Amygdala (tissue), 56 donors: Measurements from ENCODE around the gene FAM168A.

Experiments used
- DNase-seq, 56 donors: peaks; one replicate each; lab custom pipeline; 2025; lab: John Stamatoyannopoulos, UW

FAM168A gene

DNA sequence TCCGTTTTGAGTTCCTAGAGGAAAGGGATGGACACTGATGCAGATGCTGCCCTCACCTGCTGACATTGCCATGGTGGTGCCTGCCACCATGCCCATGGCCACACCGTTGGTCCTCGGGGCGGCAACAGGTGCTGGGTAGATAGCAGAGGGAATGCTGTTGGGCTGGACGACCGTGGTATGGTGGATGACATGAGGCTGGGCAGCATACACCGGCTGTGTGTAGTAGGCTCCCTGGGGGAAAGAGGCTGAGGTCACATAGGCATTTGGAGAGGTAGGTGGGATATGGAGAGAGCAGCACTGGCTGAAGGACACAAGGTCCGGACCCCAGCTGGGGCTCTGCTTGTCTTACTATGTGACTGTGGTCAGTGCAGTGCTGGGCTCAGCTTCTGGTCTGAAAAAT is 188.5 kb downstream of the FAM168A start:
- DNase-seq = no peak

DNA sequence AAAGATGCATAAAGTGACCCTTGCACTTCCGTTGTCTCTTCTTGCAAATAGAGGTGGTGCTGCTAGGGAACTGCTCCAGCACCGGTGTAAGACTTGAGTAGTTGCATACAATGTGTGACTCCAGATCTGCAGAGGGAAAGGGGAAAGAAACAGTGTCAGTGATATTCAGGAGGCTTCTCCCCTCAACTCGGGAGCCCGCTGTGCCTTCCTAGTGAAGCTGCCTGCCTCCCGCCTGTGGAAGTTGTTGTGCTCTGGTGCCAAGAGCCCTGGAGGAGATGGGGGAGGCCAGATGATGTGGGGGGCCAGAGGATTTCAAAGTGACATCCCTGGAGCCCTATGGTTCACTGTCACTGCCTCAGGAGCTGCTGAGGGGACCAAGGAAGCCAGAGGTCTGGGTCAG is 191.3 kb downstream of the FAM168A start:
- DNase-seq = no peak

DNA sequence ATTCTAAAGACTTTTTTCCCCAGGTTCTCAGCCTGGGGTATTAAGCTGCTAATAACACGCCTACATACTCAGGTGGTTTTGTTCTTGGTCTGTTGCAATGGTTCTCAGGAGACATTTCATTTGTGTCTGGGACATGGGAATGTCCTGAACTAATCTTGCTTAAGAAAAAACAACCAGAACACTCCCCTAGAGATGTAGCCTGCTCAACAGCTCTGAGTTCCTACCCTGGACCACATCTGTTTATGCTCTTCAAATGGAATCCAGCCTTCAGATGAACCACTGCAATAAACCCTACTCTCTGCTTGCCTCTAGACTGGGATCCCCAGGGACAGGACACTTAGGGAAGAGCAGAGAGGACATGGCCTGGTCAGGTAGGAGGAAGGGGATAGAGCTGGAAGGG is 191.8 kb downstream of the FAM168A start:
- DNase-seq = no peak

DNA sequence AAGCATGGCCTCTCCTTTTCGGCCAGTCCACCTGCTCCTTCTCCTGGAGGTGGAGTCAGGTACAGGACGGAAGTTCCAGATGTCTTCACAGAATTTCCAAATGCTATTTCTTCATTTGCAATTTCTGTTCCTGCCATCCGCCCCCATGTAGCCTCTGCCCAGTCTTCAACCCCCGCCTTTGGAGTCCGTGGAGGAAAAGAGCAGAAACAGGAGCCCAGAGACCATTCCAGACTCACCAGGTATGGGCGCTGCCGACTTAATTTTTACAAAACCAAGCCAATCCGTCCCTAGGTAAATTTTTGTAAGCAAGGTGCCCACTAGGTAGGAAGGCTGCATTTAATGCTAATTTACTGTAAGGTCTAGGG is 192.8 kb downstream of the FAM168A start:
- no peak for DNase-seq

DNA sequence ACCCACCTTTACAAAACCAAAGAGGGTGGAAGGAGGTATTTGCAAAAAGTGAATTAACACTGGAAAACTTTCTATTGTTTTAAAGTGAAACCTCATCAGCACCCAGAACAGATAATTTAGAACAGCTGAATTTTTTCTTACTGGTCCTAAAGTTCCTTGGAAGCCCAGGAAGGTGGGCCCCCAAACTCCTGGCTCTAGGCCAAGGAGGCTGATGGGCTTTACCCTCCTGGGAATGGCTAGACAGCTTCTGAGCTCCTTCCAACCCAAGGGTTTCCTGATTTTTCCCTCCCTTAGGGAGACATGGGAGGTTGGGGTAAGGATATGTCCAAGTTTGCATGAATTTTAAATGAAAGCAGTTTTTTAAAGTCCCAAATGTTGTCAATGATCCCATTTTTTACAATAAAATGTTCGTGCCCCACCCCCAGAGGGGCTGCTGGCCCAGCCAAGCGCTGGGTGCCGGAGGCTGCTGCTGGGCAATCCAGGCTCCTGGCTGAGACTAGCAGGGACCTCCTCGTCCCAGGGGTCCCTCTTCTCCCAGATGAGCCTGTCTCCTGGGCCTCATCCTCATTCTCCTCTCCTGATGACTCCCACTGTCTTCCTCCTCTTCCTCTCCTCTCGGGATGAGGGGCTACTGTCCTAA is 193.3 kb downstream of the FAM168A start:
- no peak for DNase-seq

DNA sequence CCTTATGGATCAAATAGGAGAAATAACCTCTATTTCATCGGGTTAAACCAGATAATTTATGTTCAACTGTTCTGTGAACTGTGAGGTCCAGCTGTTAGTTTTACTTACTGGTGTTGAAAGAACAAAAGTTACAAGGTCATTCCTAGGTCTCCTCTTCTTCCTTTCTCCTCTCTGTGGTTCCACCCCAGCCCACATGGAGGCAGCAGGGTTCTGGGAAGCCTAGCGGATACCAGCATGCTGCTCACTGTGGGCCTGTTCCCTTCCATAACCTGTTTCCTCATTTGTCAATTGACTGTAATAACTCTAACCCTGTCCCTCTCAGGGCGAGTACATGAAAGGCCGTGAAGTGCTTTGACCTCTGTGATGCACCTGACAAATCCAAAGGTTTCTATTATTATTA is 193.9 kb downstream of the FAM168A start:
- peak in 38 of 56 donors; percentile 16 to 80 (median 52) for DNase-seq

DNA sequence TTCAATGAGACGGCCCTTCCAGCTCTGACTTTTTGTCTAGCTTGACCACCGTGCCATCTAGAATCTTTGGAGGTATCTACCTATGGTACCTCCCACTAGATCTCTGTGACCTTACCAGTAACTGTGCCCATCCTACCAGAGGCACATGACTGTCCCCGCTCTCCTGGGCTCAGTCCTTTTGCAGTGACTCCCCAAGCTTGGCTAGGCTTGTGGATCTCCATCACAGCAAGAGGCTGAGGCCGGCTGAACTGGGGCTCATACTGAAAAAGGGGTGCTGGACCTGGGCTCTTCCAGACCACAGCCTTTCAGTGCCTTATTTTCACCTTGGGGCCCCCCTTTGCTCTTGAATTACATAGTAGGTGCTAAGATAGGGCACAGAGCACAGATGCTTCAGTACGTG is 194.4 kb downstream of the FAM168A start:
- no peak for DNase-seq

DNA sequence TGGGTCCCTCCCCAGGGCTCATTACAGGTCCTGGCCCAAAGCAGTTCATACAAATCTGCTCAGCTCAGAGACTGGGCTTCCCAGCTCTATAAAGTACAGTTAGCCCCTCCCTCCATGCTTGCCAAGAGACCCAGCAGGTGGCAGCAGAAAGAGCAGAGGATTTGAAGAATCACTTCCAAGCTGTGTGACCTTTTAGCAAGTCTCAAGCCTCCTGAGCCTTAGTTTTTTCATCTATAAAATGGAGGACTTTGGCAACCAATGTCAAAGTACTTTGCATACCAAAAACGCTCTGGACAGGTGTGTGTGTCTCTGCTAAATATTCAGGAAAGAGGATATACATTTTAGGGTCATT is 195.1 kb downstream of the FAM168A start:
- no peak for DNase-seq

DNA sequence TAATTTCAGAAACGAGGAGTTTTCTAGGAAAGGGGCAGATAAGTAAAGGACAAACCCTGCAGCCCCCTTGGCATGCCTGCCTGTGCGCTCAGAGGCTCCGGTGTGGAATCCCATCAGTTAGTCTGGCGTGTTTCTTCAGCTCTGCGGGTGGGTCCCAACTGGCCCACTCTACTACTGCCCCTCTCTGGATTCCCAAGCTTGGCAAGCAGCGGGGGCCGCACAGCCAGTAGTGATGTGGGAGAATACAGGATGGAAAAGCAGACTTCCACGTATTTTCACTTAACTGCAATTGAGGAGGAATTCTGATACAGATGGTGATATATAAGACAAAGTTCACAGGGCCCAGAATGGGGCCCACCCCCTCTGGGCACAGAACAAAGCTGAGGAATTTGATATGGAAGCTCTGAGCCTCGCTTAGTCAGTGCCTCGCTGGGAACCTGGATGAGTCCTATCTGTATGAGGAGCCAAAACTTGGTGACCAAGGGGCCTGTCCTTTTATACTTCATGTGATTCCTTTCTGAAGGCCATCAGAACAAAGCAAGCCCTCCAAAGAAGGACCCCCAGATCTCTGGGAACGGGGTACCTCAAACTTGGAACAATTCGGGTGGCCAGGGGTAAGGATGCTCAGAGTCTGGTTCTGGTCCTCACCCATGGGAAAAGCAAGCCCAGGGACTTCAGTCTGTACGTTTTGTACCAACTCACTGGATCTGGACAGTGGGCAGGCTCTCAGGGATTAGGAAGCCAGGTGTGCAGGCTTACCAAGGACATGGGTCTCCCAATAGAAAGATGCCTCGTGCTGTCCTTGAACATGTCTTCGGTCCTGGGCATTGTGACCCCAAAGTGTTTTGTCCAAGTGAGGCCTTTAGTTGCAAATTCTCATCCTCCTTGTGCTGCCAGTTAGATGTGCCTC is 195.7 kb downstream of the FAM168A start:
- no peak for DNase-seq

DNA sequence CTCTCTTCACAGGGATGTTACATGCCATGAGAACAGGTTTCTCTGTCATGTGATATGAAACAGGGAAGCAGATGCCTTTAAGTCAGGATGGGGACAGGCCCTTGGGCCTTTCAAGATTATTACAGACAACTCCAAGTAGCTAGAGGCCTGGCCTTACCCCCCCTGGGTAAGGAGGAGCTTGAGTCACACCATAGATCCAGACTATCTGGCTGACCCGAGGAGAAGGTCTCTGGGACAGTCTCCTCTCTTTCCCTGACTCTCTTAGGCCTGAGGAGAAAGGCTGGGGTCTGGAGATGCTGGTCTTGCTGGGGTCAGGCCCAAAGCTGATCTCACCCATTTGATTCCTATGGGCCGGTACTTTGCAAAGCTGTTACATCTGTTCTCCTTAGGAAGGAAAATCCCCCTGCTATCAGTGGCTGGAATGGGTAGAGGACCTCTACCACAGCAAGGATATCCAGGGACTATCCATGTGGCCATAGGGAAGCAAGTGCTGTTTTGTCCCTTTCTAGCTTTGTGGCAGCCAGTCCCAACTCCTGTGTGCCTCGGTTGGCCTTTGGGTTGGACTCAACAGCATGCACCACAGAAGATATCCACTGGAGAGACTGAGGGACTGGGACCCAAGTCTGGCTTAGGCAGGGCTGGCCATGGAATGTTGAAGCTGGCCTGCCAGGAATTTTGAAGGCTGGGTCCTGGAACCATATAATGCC is 196.5 kb downstream of the FAM168A start:
- DNase-seq = no peak

DNA sequence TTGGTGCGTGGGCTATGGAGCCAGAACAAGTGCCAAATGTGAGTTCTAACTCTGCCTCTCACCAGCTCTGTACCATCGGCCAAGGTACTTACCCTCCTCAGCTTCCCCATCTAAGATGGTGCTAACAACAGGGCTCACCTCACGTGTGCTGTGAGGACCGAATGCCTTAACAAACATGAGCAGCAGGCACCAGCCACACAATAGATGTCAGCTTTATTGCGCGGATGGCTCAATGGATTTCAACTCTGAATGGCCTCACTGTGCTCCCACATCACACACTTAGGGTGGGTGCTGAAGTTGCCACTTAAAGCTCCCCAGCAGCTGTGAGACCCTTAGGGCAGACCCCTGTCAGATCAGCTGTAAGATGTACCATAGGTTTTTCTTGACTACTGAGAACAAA is 197.6 kb downstream of the FAM168A start:
- no peak for DNase-seq

DNA sequence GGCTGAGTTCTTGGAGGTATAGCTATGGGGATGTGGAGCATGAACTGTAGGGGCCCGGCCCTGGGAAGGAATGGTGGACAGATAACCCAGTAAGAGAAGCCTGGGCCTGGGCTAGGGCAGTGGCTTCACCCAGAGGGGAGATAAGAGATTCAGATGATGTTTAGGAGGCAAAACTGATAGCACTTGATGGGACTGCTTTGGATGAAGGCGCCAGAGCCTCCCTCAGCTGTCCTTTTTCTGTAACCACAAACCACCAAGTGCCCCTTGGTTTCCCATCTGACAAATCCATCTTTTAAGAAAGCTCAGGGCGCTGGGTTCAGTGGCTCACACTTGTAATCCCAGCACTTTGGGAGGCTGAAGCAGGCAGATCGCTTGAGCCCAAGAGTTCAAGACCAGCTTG is 198.3 kb downstream of the FAM168A start:
- no peak for DNase-seq

DNA sequence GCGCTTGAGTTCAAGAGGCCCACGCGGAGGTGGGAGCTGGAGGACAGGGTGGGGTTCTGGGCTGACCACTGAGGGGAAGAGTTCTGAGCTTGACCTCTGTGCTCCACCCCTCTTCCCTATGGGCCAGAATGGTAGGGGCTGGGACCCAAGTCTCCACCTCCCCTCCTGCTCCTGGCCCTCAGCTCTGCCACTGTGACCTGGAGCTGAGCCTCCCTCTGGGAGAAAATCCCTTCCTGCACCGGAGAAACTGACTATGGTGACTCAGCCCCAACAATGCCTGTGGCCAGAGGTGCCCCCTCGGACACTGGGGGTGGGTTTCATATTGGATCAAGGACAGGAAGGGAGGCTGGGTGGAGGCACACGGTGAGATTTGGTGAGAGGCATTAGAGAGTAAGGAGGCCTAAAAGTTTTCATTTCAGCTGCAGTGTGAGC is 198.7 kb downstream of the FAM168A start:
- no peak for DNase-seq

DNA sequence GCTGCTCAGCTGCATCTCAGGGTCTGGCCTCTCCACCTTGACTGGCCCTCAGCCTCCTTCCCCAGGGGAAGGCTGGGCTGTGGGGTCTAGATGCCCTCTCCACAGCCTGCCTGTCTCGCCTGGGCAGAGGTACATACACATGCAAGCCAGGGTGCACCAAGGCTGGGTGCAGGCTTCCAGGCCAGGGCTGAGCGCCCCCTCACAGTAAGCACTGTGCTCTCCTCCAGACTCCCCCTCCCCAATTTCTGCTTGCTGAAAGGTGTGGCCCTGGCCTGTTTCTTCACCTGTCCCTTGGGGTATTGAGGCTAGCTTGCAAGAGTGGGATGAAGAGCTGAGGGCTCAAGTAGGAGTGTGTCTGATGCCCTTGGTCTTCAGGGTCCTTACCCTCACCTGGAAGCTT is 199.2 kb downstream of the FAM168A start:
- DNase-seq = no peak

DNA sequence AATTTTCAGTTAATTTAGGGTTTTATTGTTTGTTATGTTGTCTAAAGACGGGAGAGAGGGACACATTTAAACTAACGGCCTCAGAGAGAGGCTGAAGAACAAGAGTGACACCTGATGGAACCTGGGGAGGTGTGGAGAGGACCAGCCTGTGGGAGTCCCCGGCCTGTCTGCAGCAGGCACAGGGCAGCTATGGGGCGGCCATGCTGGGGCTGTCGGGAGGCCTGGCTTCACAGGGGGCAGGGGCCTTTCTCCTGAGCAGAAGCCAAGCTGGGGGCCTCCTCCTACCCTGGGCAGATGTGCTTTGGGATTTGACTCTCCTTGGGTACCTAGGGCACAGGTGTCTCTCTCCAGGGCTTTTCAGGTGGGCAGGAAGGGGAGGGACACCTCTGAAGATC is 199.8 kb downstream of the FAM168A start:
- no peak for DNase-seq

DNA sequence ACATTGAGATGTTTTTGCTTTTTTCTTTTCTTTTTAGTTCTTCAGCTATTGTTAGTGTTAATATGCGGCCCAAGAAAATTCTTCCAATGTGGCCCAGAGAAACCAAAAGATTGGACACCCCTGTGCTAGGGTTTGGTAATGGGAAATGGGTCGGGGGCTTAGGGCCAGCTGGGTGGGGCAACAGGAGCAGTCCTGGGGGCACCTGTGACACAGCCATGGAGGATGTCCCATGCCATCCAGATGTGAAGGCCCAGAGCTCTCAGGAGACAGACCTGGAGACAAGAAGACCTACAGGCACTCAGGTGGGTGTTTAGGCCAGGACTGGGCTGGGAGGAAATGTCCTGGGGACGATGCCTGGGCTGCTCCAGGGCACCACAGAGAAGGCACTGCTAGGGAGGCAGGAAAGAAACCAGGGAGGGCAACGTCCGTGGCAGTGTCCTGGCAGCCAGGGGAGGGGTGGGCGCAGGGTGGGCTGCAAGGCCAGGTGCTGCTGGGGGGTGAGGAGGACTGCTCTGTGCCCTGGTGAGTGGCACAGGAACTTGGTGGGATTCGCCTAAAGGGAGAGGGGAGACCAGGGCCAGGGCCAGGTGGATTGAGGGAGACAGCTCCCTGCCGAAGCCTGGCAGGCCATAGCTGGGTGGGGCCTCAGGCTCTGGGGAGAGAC is 200.3 kb downstream of the FAM168A start:
- DNase-seq = no peak

DNA sequence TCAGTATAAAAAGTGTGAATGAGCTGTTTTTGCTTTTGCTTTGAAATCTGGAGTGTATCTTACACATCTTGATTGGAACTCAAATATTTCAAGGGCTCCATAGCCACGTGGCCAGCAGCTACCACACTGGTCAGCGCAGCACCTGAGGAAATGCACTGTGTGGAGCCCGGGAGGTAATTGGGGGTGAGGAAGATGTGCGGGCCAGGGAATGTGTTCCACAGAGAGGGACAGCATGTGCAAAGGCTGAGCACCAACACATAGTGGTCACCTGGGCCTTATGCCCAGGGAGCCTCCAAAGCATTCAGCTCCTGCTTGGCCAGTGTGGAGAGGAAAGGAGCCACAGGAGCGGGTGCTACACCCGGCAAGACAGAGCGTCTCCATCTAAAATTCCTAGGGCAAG is 200.9 kb downstream of the FAM168A start:
- peak in 1 of 56 donors; percentile 28 for DNase-seq

DNA sequence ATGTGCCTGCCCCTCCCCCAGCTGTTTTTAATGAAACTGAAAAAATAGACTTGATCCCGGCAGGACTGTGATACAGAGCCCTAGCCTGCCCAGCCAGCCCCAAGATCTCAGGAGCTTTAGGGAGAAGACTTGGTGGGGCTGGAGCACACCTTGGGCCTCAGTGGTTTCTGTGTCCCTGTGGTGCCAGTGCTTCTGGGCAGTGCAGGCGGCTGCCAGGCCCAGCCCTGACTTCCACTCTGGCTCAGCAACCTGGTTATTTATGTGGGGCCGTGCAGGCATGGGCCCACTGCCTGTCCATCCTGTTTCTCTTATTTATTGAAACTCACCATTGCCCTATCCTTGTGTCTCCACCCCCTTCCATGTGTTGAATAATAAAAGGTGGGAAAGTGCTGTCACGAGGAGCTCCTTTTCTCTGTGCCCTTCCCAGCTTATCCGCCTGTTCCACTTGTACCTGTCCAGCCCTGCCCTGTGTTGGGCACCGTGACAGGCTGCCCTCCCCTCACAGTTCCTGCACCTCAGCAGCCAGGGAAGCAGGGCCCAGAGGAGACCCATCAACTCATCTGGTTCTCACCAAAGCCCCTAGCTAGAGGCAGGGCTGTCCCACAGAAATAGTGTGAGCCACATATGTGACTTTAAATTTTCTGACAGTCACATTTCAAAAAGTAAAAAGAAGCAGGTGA is 201.5 kb downstream of the FAM168A start:
- DNase-seq = no peak

DNA sequence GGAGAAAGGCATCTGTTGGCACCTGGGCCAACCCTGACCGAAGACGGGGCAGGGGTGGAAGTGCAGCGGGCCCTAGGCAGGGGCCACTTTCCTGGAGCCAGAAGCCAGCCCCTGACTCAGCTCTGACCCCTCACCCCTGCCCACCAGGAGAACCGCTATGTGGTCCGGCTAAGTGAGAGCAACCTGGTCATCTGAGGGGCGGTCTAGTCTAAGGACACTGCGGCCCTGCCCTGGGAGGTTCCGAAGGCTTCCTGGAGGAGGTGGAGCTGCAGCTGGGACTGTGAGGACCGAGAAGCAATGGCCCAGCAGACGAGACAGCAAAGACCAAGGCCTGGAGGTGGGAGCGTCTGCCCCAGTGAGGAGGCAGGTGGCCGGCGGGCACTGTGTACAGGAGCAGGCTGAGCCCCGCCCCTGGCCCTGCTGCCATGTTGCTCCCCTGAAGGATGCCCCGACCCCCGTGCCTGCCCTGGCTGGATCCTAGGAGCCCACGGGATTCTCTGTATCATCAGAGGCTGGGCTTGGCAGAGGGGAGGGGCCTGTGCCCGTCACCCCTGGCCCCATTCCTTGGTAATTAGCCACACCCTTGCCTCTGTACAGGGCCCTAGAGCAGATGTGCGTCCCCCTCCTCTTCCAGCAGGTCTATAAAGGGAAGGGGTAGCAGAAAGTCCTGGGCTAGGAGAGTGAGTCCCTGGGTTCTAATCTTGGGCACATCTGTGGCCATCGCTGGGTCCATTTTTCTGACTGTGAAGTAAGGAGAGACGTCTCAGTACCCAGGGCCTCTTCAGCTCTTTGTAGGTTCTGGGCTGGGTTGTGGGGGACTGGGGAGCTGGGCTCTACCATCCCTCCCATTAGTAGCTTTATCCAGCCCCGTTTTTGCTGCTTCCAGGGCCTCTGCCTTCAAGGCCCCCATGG is 202.4 kb downstream of the FAM168A start:
- no peak for DNase-seq
